Colonic mucosa (tissue), 4 donors: Measurements from ENCODE around the gene RRP9. TPM values are rescaled to one million over a fixed set of nuclear protein-coding genes. Genes with fewer than 3 reads are reported as not detected.

Experiments used
- DNase-seq: peaks from one replicate; pipeline ENCODE4 v3.0.0-alpha.2; 2020
- H3K27ac ChIP-seq: fragments of 200-600 bp; one replicate; pipeline ENCODE4 v1.8.0; 2021
- H3K27me3 ChIP-seq: fragments of 200-600 bp; one replicate; pipeline ENCODE4 v1.8.0; 2021
- H3K36me3 ChIP-seq: fragments of 200-600 bp; one replicate; pipeline ENCODE4 v1.8.0; 2021
- H3K4me1 ChIP-seq: fragments of 200-600 bp; one replicate; pipeline ENCODE4 v1.8.0; 2021; ENCODE audit warnings: mild to moderate bottlenecking
- H3K4me3 ChIP-seq: fragments of 200-600 bp; one replicate; pipeline ENCODE4 v1.8.0; 2021
- H3K9ac ChIP-seq, 2 donors: one replicate each; pipeline ENCODE4 v1.7.0; 2013; ENCODE audit warnings: control low read depth in 2 of 2, low read depth in 2 of 2, low read length in 2 of 2
- H3K9me3 ChIP-seq: fragments of 200-600 bp; one replicate; pipeline ENCODE4 v1.8.0; 2021
- CTCF ChIP-seq: fragments of 200-600 bp; IDR thresholded peaks from one replicate; pipeline ENCODE4 v1.8.0; 2022; ENCODE audit warnings: antibody characterized with exemption, mild to moderate bottlenecking
- intact Hi-C: fragments of 100-400 bp; cut with DNase I; formaldehyde crosslinking; loops from one replicate; pipeline ENCODE4 v1.14.1; 2022
- total RNA-seq, 2 donors: library from RNA; stranded (reverse); fragmentation: NEBNext Ultra II Directional in 1 of 2; extraction: Animal tissue kit (Norgen Biotek cat#: 25700) in 1 of 2; gene quantifications; one replicate each; pipeline ENCODE4 v1.2.1, GENCODE V29; 2021
- donor health status: healthy.
- donor health status: DM: no; HTN: no; CAD: no.
- donor health status: DM: no; HTN: no; CAD: no.

The RRP9 gene
- total RNA-seq, 2 donors from 2014 or later: 9.6 to 24.7 TPM

GRCh38 chr3:51980253-51980652 is 38.5 kb upstream of the RRP9 start:
- no peak for DNase-seq
- H3K9ac ChIP-seq: no peak overlapping the region
- no peak overlapping the region for H3K4me3 ChIP-seq
- intact Hi-C loops: no loop called here
- H3K27ac ChIP-seq: no peak overlapping the region
- TF ChIP-seq CTCF: no peak
- peaks cover 13% of the 10 kb centered on the region for H3K4me1 ChIP-seq
- no peaks in the 10 kb centered on the region for H3K36me3 ChIP-seq
- no peaks in the 10 kb centered on the region for H3K27me3 ChIP-seq
- no peaks in the 10 kb centered on the region for H3K9me3 ChIP-seq

GRCh38 chr3:51978143-51978502 is 36.4 kb upstream of the RRP9 start:
- Histone ChIP-seq H3K27ac (no peak overlapping the region), H3K9ac (no peak overlapping the region), H3K9me3 (no peaks in the 10 kb centered on the region)

GRCh38 chr3:51977446-51978142 is 35.9 kb upstream of the RRP9 start:
- TF ChIP-seq CTCF: no peak
- no peak for DNase-seq
- Histone ChIP-seq H3K9ac (no peak overlapping the region), H3K27ac (no peak overlapping the region), H3K9me3 (no peaks in the 10 kb centered on the region), H3K4me1 (peaks cover 6% of the 10 kb centered on the region), H3K27me3 (no peaks in the 10 kb centered on the region), H3K36me3 (no peaks in the 10 kb centered on the region), H3K4me3 (no peak overlapping the region)
- intact Hi-C loops: no loop called here

More at GRCh38 chr3:51978143-51978502, 36.4 kb upstream of the RRP9 start:
- Histone ChIP-seq H3K36me3 (no peaks in the 10 kb centered on the region), H3K4me1 (peaks cover 6% of the 10 kb centered on the region), H3K4me3 (no peak overlapping the region), H3K27me3 (no peaks in the 10 kb centered on the region)
- DNase-seq: no peak
- intact Hi-C loops: no loop called here
- TF ChIP-seq CTCF: no peak

- no peaks in the 10 kb centered on the region for H3K4me1 ChIP-seq
- no peaks in the 10 kb centered on the region for H3K9me3 ChIP-seq
- intact Hi-C loops: no loop called here
- TF ChIP-seq CTCF: no peak
- no peaks in the 10 kb centered on the region for H3K36me3 ChIP-seq
- H3K27ac ChIP-seq: no peak overlapping the region
- no peaks in the 10 kb centered on the region for H3K27me3 ChIP-seq
- H3K9ac ChIP-seq: peak overlapping the region in 1 of 2 donors; percentile 94
- H3K4me3 ChIP-seq: peak overlapping the region; percentile 81
- peak; percentile 81 for DNase-seq
Observed at GRCh38 chr3:51975852-51976549, 34.3 kb upstream of the RRP9 start.

GRCh38 chr3:51974963-51975851 is 33.5 kb upstream of the RRP9 start, which contains the start of gene ABHD14A:
TSS of gene ABHD14A (plus strand) at chr3:51975064. CDS start at chr3:51975136, 72 bp downstream.
- no peaks in the 10 kb centered on the region for H3K4me1 ChIP-seq
- H3K27ac ChIP-seq: peak within 1 kb of the TSS; percentile 95
- no peaks in the 10 kb centered on the region for H3K27me3 ChIP-seq
- intact Hi-C loops: no loop called here
- no peaks in the 10 kb centered on the region for H3K9me3 ChIP-seq
- peak within 1 kb of the TSS; percentile 75 to 94 for H3K9ac ChIP-seq
- peak within 1 kb of the TSS; percentile 81 for H3K4me3 ChIP-seq
- DNase-seq: peak; percentile 88
- TF ChIP-seq CTCF: no peak
- no peaks in the 10 kb centered on the region for H3K36me3 ChIP-seq
